ENCODE data around the gene PLET1.

DNA sequence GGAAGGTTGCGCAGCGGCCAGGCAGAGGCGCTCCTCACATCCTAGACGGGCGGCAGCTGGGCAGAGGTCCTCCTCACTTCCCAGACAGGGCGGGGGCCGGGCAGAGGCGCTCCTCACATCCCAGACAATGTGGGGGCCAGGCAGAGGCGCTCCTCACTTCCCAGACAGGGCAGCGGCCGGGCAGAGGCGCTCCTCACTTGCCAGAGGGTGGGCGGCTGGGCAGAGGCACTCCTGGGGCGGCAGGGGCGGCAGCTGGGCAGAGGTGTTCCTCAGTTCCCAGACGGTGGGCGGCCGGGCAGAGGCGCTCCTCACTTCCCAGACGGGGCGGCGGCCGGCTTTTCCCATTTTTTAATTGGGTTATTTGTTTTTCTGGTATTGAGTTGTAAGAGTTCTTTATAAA is 54.6 kb downstream of the PLET1 start:
- TF ChIP-seq, protein P1, sequence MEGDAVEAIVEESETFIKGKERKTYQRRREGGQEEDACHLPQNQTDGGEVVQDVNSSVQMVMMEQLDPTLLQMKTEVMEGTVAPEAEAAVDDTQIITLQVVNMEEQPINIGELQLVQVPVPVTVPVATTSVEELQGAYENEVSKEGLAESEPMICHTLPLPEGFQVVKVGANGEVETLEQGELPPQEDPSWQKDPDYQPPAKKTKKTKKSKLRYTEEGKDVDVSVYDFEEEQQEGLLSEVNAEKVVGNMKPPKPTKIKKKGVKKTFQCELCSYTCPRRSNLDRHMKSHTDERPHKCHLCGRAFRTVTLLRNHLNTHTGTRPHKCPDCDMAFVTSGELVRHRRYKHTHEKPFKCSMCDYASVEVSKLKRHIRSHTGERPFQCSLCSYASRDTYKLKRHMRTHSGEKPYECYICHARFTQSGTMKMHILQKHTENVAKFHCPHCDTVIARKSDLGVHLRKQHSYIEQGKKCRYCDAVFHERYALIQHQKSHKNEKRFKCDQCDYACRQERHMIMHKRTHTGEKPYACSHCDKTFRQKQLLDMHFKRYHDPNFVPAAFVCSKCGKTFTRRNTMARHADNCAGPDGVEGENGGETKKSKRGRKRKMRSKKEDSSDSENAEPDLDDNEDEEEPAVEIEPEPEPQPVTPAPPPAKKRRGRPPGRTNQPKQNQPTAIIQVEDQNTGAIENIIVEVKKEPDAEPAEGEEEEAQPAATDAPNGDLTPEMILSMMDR (IDR thresholded peaks at IDR 0.05; ENCODE audit: low read length): no peak
- no peak for TF ChIP-seq EZH2phosphoT487 (IDR thresholded peaks at IDR 0.05; ENCODE audit: low read length)

Data from MM.1S (cell line).